ENCODE data around the gene OR51L1.

DNA sequence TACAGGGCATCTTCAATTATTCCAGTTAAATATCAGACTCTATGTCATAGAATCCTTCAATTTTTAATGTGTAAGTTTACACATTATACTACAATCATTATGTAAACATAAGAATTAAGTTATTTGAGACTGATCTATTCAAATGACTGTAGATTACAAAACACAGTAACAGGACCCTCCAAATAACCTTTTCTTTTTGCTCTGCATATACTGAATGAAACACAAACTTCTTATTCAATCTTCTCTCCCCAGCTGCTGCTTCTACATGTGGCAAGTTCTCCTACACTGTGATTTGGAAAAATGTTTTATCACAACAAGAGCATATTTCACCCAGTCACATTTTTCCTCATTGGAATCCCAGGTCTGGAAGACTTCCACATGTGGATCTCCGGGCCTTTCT lies 51.6 kb downstream of the OR51L1 start, which contains the start of gene OR52J3:
- TF ChIP-seq, protein P1, sequence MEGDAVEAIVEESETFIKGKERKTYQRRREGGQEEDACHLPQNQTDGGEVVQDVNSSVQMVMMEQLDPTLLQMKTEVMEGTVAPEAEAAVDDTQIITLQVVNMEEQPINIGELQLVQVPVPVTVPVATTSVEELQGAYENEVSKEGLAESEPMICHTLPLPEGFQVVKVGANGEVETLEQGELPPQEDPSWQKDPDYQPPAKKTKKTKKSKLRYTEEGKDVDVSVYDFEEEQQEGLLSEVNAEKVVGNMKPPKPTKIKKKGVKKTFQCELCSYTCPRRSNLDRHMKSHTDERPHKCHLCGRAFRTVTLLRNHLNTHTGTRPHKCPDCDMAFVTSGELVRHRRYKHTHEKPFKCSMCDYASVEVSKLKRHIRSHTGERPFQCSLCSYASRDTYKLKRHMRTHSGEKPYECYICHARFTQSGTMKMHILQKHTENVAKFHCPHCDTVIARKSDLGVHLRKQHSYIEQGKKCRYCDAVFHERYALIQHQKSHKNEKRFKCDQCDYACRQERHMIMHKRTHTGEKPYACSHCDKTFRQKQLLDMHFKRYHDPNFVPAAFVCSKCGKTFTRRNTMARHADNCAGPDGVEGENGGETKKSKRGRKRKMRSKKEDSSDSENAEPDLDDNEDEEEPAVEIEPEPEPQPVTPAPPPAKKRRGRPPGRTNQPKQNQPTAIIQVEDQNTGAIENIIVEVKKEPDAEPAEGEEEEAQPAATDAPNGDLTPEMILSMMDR (IDR thresholded peaks at IDR 0.05 in 2 of 3, conservative IDR thresholded peaks at IDR 0.05 in 1 of 3; ENCODE audit: borderline replicate concordance in 1 of 3, insufficient read depth in 1 of 3, low read depth in 2 of 3, low read length in 2 of 3) = no peak
- TF ChIP-seq ZNF274 (IDR thresholded peaks at IDR 0.05; ENCODE audit: low read depth, low read length) (no peak), EZH2phosphoT487 (IDR thresholded peaks at IDR 0.05; ENCODE audit: borderline replicate concordance) (no peak), RAD21 (IDR thresholded peaks at IDR 0.05; ENCODE audit: low read depth) (no peak), CEBPB (IDR thresholded peaks at IDR 0.05; ENCODE audit: low read depth) (no peak), EZH2 (IDR thresholded peaks at IDR 0.05) (no peak), POLR2A (IDR thresholded peaks at IDR 0.05; ENCODE audit: borderline replicate concordance, extremely low read depth, insufficient read depth, insufficient read length) (no peak), POLR2AphosphoS5 (IDR thresholded peaks at IDR 0.05; ENCODE audit: low read depth, low read length) (no peak), ZFX (IDR thresholded peaks at IDR 0.05) (no peak), SRF (IDR thresholded peaks at IDR 0.05; ENCODE audit: low read depth) (no peak)
- TF ChIP-seq, protein P2, sequence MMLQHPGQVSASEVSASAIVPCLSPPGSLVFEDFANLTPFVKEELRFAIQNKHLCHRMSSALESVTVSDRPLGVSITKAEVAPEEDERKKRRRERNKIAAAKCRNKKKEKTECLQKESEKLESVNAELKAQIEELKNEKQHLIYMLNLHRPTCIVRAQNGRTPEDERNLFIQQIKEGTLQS (IDR thresholded peaks at IDR 0.05) = no peak

Data from HCT116 (cell line).